ENCODE data around the gene SINHCAF.
"Not testable (repeated sequence)": the region's sequence is repeated elsewhere in the genome, so short reads cannot be mapped to it uniquely, and the experiment has no call there.

The SINHCAF gene

GRCh38 chr12:31263661-31264060 lies 62.3 kb downstream of the SINHCAF start:
- DNase-seq (ENCODE audit: low read depth in 2 of 2), result no peak

DNA sequence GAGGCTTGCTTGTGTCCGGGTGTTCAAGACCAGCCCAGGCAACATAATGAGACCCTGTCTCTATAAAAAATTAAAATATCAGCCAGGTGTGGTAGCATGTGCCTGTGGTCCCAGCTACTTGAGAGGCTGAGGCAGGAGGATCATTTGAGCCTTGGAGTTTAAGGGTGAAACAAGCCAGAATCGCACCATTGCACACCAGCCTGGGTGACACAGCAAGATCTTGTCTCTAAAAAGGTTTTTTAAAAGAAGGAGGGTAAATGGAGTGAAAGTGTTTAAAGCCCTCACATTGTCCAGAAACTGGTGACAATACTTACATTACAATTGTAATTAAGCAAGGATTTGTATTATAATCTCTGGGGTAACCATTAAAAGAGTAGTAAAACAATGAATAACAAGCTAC lies 64.2 kb downstream of the SINHCAF start:
- no peak for DNase-seq (ENCODE audit: low read depth in 2 of 2)

DNA sequence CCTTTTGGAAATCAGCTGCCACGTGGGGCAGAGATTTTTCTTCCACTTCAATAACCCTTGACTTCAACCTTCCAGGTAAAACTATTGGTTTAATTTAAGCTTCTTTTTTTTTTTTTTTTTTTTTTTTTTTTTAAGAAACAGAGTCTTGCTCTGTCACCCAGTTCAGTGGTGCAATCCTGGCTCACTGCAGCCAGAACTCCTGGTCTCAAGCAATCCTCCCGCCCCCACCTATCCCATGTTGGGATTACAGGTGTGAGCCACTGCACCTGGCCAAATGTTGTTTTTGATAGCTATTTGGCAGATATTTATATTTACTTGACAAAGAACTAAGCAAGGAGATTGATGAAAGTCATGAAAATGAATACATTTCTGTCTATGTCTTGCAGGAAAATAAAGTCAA lies 65.1 kb downstream of the SINHCAF start:
- DNase-seq (ENCODE audit: low read depth in 2 of 2), result no peak

DNA sequence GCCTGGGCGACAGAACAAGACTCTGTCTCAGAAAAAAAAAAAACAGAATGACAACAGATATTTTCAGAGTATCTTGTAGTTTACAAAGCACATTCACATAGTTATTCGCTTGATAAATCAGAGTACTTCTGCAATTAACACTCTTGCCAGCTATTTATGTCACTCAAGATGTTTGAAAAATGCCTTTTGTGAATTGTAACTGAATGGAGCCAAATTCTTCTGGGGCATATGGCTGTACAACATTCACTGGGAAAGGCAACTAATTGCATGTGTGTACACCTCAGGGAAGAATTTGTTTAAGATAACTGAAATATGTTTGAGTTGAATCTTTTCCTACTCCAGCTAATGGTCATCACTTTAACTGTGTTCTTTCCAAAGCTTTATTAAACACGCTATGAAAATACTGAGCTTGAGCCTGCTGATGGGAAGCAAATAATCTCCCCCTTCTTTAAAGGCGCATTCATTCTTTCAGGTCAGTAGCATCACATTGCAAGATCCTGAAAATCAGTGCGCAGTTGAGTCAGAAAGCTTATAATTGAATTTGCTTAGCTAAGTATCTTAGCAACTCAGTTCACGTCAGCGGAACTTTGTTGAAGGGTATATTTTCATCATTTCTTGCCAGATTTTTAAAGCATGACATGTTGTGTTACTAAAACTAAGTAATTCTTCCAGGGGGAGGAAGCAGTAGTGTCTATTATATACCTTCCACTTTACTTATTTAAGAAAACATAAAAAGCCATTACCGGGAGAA lies 66.6 kb downstream of the SINHCAF start:
- DNase-seq (ENCODE audit: low read depth in 2 of 2), result no peak

GRCh38 chr12:31257784-31258183 lies 68.2 kb downstream of the SINHCAF start:
- DNase-seq (ENCODE audit: low read depth in 2 of 2), result no peak

- DNase-seq (ENCODE audit: low read depth in 2 of 2), result not testable (repeated sequence)
Measured at GRCh38 chr12:31251707-31252611, 74.0 kb downstream of the SINHCAF start.

DNA sequence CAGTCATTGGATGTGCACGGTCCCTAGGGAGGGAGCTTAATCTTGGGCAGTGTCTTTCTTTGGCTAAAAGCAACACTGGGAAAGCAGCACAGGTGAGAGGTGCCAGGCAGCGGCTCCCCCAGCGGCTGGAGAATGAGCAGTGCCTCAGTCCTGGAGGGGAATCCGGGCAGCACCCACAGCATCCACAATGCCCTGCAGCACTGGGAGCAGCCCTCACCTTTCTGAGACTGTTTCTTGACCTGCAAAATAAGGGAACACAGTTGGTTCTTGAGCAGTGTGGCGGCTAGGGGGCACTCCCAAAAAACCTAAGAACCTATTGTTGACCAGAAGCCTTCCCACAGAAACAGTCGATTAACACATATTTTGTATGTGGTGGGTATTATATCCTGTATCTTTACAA lies 75.8 kb downstream of the SINHCAF start:
- no peak for DNase-seq (ENCODE audit: low read depth in 2 of 2)

GRCh38 chr12:31249356-31249755 lies 76.6 kb downstream of the SINHCAF start:
- DNase-seq (ENCODE audit: low read depth in 2 of 2), result no peak

DNA sequence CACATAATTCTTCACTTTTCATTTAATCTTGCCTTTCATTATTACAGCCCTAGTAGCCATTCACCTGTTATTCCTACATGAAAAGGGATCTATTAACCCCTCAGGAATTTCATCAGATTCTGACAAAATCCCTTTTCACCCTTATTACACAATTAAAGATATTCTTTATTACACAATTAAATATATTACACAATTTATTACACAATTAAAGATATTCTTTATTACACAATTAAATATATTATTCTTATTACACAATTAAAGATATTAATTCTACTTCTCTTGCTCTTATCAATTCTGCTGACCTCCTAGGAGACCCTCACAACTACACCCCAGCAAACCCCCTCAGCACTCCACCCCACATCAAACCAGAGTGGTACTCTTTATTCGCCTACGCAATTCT lies 77.1 kb downstream of the SINHCAF start:
- DNase-seq (ENCODE audit: low read depth in 2 of 2), result no peak

DNA sequence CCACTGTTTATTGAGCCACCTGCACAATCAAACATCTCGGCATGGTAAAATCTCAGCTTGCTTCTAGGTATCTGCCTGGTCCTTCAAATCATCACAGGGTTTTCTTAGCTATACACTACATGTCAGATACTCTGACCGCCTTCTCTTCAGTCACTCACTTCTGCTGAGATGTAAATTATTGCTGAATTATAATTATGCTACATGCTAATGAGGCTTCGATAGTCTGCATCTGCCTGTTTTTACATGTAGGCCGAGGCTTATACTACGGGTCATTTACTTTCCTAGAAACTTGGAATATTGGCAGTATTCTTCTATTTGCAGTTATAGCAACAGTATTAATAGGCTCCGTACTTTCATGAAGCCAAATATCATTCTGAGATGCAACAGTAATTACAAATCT lies 77.6 kb downstream of the SINHCAF start:
- no peak for DNase-seq (ENCODE audit: low read depth in 2 of 2)

DNA sequence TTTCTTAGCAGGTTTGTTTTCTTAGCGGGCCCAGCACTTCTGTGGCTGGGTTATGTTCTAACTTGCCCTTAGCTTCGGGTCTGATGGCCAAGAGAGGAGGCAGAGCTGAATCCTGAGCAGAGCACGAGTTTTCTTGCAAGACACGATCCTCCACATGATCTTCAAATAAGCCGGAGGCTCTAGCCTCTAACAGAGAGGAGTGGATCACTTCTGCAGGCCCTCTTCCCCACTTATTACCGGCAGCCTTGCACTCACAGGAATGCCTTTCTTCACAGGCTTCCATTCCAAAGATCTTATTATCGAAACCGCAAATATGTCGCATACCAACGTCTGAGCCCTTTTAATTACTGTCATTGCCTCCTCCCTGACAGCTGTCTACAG lies 79.5 kb downstream of the SINHCAF start:
- DNase-seq (ENCODE audit: low read depth in 2 of 2), result no peak

- DNase-seq (ENCODE audit: low read depth in 2 of 2), result no peak
Measured at GRCh38 chr12:31245822-31246469, 80.0 kb downstream of the SINHCAF start.

- DNase-seq (ENCODE audit: low read depth in 2 of 2), result not testable (repeated sequence)
Measured at GRCh38 chr12:31242418-31242817, 83.5 kb downstream of the SINHCAF start.

DNA sequence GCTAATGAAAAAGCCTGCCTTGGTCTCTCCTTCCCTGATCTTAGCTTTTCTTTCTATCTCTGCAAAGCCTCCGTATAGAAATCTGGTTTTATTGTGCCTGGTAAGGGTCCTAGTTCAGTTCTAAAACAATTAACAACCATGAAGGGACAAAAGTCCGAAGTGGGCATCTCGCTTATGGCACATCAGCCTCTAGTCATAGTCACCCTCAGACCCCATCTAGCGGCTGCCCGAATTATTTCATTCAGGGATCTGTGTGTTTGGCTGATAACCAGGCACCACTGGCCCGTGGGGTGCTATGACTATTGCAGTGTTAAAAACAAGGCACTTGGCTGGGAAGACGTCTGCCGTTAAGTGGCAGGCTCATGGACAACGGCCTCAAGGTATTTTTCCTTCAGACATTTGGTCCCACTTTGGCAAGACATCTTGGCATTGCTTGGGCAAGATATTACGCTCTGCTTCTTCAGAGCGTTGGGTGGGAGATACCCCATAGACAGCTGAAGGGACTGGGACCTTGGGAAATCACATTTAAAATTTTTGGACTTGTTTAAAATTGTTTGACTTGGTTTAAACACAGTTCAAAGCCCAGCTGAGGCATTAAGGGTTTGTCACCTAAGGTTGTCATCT lies 87.1 kb downstream of the SINHCAF start:
- peak; percentile 35 to 43 for DNase-seq (ENCODE audit: low read depth in 2 of 2)

DNA sequence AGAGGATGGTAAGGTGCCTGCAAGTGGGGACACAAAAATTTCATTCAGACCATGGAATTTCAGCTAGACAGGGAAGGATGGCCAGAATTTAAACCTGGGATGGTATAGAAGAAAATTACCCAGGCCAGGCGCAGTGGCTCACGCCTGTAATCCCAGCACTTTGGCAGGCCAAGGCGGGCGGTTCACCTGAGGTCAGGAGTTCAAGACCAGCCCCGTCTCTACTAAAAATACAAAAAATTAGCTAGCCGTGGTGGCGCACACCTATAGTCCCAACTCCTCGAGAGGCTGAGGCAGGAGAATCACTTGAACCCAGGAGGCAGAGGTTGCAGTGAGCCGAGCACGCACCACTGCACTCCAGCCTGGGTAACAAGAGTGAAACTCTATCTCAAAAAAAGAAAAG lies 87.6 kb downstream of the SINHCAF start:
- not testable (repeated sequence) for DNase-seq (ENCODE audit: low read depth in 2 of 2)

DNA sequence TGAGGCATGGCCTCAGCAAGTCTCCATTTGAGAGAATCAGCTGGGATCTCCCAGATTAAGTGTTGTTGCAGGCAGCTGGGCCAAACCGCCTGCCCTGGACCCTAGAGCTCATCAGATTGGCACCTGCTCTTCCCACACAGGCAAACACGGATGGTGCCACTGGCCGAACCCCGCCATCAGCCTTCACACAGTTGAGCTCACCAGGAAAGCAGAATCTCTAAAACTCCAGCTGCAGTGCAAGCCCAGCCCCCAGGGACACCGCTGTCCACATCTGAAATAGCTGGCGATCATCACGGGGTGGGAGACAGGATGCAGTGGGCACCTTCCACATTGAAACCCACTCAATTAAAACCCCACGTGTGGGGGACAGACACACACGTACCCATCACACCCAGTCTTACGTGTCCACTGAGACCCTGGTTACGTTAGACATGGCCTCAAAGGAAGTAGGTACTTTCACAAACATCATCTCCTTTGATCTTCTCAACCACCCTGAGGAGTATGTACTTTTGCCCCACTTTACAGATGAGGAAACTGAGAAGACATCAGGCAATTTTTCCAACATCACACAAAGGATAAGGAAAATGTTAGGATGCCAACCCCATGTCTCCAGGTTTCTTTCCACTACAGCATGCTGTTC lies 88.8 kb downstream of the SINHCAF start:
- no peak for DNase-seq (ENCODE audit: low read depth in 2 of 2)

- no peak for DNase-seq (ENCODE audit: low read depth in 2 of 2)
Measured at GRCh38 chr12:31235868-31236395, 90.0 kb downstream of the SINHCAF start.

DNA sequence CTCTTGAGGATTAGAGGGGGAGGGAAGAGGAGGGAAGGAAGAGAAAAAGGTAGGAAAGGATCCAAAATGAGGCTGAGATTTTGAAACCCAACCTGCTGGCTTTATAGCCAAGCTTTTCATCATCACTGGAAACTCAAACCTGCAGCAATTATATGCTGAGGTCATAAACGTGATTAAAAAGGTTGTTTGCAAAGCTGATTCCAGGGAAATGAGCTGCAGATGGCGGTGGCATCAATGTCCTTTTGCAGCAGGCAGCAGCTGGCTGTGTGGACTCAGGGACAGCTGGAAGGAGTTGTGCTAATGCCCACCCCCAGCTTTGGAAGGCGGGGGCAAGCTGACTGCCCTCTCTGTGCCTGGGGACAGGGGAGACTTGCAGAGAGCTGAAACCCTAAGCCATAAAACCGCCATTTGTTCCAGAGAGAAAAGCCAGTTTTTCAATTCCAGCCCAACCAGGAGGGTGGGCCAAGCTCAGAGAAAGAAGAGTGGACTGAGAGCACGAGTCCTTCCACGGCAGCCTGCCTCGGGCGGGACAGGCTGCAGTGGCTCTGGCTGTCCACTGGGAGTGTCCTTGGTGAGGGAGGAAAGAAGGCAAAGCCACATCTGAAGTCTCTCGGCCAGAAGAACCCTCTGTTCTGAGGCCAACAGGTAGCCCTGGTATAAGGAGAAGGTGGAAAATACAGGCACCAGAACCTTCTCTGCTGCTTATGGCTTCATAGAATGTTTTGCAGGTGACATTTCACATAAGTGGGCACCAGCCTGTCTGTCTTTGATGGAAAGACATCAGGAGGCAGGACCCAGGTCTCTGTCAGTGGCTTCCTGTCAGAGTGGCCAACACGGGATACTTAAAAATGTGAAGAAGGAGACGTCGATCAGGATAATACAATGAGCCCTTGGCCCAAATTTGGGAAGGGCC lies 90.7 kb downstream of the SINHCAF start:
- no peak for DNase-seq (ENCODE audit: low read depth in 2 of 2)

DNA sequence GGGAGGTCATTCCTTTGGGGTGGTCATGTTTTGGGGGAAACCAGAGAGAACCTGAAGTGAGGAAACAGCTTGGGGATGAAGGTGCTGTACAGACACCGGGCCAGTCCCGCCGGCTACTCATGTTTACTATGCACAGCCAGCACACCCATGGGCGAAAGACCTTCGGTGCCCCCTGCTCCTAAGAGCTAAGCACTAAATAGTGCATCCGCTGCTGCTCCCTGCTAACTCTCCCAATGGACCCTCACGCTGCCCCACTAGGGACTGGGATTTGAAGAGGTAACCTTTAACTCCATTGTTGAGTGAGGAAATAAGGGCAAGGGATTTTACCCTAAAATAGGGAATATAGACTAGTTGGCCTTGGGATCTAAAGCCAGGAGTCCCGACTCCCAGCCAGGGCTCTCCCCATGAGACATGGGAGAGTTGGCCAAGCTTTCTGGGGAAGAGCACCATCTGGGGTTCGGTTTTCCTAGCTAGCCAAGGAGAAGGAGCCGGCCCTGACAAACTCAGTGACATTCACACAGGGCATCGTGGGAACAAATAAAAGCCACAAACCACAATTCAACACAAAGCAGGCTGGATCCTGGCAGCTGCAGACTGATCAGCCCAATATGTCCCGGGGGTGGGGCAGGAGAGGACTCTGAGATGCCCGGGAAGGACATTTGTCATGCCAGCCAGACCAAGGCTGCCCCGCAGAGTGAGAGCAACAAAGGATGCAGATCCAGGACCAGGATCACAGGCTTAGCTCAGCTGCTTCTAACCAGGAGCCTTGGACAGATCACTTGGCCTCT lies 91.7 kb downstream of the SINHCAF start:
- DNase-seq (ENCODE audit: low read depth in 2 of 2), result no peak

Measured in stimulated activated CD8-positive, alpha-beta memory T cell treated with anti-CD3 and anti-CD28 coated beads, Interleukin-15, amount 100 ng/mL, for 48 hours (primary cell).